Hepatic stellate cell (primary cell): ENCODE results near the gene RPL29.
A peak's percentile ranks its signal among the peaks of the same experiment; 100 is the strongest.
"Not testable (repeated sequence)": the region's sequence is repeated elsewhere in the genome, so short reads cannot be mapped to it uniquely, and the experiment has no call there.

Source experiments
- DNase-seq: peaks from one replicate; pipeline ENCODE4 v3.0.0; 2011; ENCODE audit warnings: low spot score

The RPL29 gene

GRCh38 chr3:52005571-52005986 is 9.9 kb upstream of the RPL29 start:
- DNase-seq, result peak; percentile 71

- no peak for DNase-seq
These were observed 9.3 kb upstream of the RPL29 start for GRCh38 chr3:52004906-52005395.

- peak; percentile 80 for DNase-seq
These were observed 8.6 kb upstream of the RPL29 start for GRCh38 chr3:52004163-52004787.

- DNase-seq, result no peak
These were observed 7.1 kb upstream of the RPL29 start for GRCh38 chr3:52002748-52003147.

- peak; percentile 86 for DNase-seq
These were observed 5.8 kb upstream of the RPL29 start for GRCh38 chr3:52001443-52001974.

GRCh38 chr3:51999846-52000245 is 4.2 kb upstream of the RPL29 start:
- no peak for DNase-seq

- DNase-seq, result no peak
These were observed 3.1 kb upstream of the RPL29 start for GRCh38 chr3:51998774-51999173.

GRCh38 chr3:51997935-51998596 is 2.4 kb upstream of the RPL29 start:
- DNase-seq, result no peak

GRCh38 chr3:51997172-51997571 is 1.5 kb upstream of the RPL29 start:
- DNase-seq, result no peak

GRCh38 chr3:51994530-51994929 is 1.2 kb downstream of the RPL29 start:
- DNase-seq, result no peak

- not testable (repeated sequence) for DNase-seq
These were observed 2.0 kb downstream of the RPL29 start for GRCh38 chr3:51993657-51994056.

- no peak for DNase-seq
These were observed 3.5 kb downstream of the RPL29 start for GRCh38 chr3:51992017-51992682.

- not testable (repeated sequence) for DNase-seq
These were observed 5.2 kb downstream of the RPL29 start for GRCh38 chr3:51990501-51990971.

- no peak for DNase-seq
These were observed 7.2 kb downstream of the RPL29 start for GRCh38 chr3:51988286-51989146.

- no peak for DNase-seq
These were observed 8.1 kb downstream of the RPL29 start for GRCh38 chr3:51987568-51987967.

- DNase-seq, result no peak
These were observed 9.4 kb downstream of the RPL29 start for GRCh38 chr3:51986010-51986947.

- DNase-seq, result no peak
These were observed 10.6 kb downstream of the RPL29 start for GRCh38 chr3:51985063-51985462.

- DNase-seq, result no peak
These were observed 11.4 kb downstream of the RPL29 start for GRCh38 chr3:51984269-51984647.

GRCh38 chr3:51983578-51984268 is 12.0 kb downstream of the RPL29 start:
- peak; percentile 28 for DNase-seq
